ENCODE measurements around the gene PIP5K1C. TPM values are rescaled to one million over a fixed set of nuclear protein-coding genes. Genes with fewer than 3 reads are reported as not detected.

The PIP5K1C gene
- total RNA-seq, 3 donors from 2014 or later (not counting 1 experiment from before 2014, with no cell fraction given): 35.0 to 49.2 (median 36.8) TPM

DNA sequence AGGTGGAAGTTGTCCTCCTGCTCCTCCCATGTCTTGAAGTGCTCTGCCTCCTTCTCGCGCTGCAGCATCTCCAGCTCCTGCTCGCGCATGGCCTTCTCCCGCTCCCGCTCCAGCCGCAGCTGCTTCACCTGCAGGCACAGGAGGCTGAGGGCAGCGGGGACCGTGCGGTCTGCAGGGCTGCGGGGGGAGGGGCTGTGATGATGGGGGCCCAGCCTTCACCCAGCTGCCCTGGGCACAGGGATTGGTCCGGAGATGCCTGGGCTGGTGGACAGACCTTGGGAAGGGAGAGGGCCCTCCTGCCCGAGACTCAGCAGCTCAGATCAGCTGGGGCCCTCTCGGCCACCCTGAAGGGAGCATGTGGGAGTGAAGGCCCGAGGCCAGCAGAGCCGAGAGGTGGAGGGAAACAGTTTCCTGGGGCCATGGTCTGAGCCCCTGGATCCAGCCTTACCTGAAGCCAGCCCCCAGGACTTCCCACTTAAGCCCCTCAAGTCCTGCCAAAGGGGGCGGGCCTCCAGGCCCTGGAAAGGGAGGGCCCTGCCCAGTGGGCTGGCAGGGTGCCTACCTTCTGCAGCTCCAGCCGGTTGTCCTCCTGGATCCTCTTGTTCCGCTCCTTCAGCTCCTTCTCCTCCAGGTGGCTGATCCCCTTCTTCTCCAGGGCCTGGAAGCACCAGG is 80.0 kb downstream of the PIP5K1C start:
- intact Hi-C loops (cut with micrococcal nuclease): no loop called here
- Mint-ChIP-seq H3K4me1 (peaks cover 0 to 14% of the 10 kb centered on the region in 2 donors), H3K27me3 (ENCODE audit: low read depth in 2 of 2) (no peaks in the 10 kb centered on the region), H3K9me3 (no peaks in the 10 kb centered on the region), H3K36me3 (no peaks in the 10 kb centered on the region), H3K4me3 (no peak overlapping the region), H3K27ac (no peak overlapping the region)
- Histone ChIP-seq H3K36me3 (ENCODE audit: control insufficient read depth, insufficient read depth, low read length) (peaks cover 45% of the 10 kb centered on the region), H3K27me3 (ENCODE audit: control insufficient read depth, insufficient read depth, low read length) (no peaks in the 10 kb centered on the region), H3K9me3 (ENCODE audit: control insufficient read depth, insufficient read depth, low read length) (no peaks in the 10 kb centered on the region), H3K4me3 (ENCODE audit: low read length) (no peak overlapping the region), H3K27ac (ENCODE audit: low read length) (no peak overlapping the region), H3K4me1 (ENCODE audit: control insufficient read depth, insufficient read depth, low read length) (peaks cover 20% of the 10 kb centered on the region)
- WGBS (ENCODE audit: insufficient coverage): 95% methylated on average over 19 of the region's 19 CpGs
- TF ChIP-seq, protein P1, sequence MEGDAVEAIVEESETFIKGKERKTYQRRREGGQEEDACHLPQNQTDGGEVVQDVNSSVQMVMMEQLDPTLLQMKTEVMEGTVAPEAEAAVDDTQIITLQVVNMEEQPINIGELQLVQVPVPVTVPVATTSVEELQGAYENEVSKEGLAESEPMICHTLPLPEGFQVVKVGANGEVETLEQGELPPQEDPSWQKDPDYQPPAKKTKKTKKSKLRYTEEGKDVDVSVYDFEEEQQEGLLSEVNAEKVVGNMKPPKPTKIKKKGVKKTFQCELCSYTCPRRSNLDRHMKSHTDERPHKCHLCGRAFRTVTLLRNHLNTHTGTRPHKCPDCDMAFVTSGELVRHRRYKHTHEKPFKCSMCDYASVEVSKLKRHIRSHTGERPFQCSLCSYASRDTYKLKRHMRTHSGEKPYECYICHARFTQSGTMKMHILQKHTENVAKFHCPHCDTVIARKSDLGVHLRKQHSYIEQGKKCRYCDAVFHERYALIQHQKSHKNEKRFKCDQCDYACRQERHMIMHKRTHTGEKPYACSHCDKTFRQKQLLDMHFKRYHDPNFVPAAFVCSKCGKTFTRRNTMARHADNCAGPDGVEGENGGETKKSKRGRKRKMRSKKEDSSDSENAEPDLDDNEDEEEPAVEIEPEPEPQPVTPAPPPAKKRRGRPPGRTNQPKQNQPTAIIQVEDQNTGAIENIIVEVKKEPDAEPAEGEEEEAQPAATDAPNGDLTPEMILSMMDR (IDR thresholded peaks at IDR 0.05): no peak
- no peak for ATAC-seq
- no peak for DNase-seq

DNA sequence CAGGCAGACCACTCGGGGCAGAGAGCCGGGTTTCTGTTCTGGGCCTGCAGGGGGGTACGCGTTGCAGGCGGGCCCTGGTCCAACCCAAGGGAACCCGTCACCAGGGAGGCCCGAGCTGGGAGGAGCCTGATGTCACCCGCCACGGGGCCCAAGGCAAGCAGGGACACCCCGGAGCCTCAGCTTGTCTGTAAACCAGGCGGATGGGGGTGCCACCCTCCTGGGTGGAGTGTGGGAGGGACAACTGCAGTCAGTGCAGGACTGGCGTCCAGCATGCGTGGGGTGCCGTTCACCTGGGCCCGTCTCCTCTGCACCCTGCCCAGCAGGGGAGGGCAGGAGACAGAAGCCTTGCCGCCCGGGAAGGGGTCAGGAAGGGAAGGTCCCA is 80.6 kb downstream of the PIP5K1C start:
- TF ChIP-seq, protein P1 (IDR thresholded peaks at IDR 0.05): no peak
- WGBS (ENCODE audit: insufficient coverage): 89% methylated on average over 17 of the region's 17 CpGs
- Histone ChIP-seq H3K9me3 (ENCODE audit: control insufficient read depth, insufficient read depth, low read length) (no peaks in the 10 kb centered on the region), H3K27me3 (ENCODE audit: control insufficient read depth, insufficient read depth, low read length) (no peaks in the 10 kb centered on the region), H3K4me3 (ENCODE audit: low read length) (no peak overlapping the region), H3K36me3 (ENCODE audit: control insufficient read depth, insufficient read depth, low read length) (peaks cover 46% of the 10 kb centered on the region), H3K4me1 (ENCODE audit: control insufficient read depth, insufficient read depth, low read length) (peaks cover 15% of the 10 kb centered on the region), H3K27ac (ENCODE audit: low read length) (no peak overlapping the region)
- H3K4me3 Mint-ChIP-seq: no peak overlapping the region
- H3K9me3 Mint-ChIP-seq: no peaks in the 10 kb centered on the region
- intact Hi-C loops (cut with micrococcal nuclease): no loop called here
- no peak for ATAC-seq
- H3K27me3 Mint-ChIP-seq (ENCODE audit: low read depth in 2 of 2): no peaks in the 10 kb centered on the region
- no peaks in the 10 kb centered on the region for H3K36me3 Mint-ChIP-seq
- DNase-seq: no peak
- H3K27ac Mint-ChIP-seq: no peak overlapping the region
- H3K4me1 Mint-ChIP-seq: peaks cover 0 to 12% of the 10 kb centered on the region in 2 donors

GRCh38 chr19:3618811-3619630 is 81.2 kb downstream of the PIP5K1C start:
- Mint-ChIP-seq H3K9me3 (no peaks in the 10 kb centered on the region), H3K36me3 (no peaks in the 10 kb centered on the region), H3K27ac (no peak overlapping the region), H3K4me1 (peaks cover 0 to 6% of the 10 kb centered on the region in 2 donors), H3K27me3 (ENCODE audit: low read depth in 2 of 2) (no peaks in the 10 kb centered on the region), H3K4me3 (no peak overlapping the region)
- DNase-seq (no peak), ATAC-seq (no peak)
- peaks cover 11% of the 10 kb centered on the region for H3K4me1 ChIP-seq (ENCODE audit: control insufficient read depth, insufficient read depth, low read length)
- intact Hi-C loops (cut with micrococcal nuclease): loop anchor here (1.0 kb wide), 1 partner anchor 74 kb away; no protein-coding TSS in a partner anchor
- no peak overlapping the region for H3K27ac ChIP-seq (ENCODE audit: low read length)
- TF ChIP-seq, protein P1 (IDR thresholded peaks at IDR 0.05): no peak
- 94% methylated on average over 31 of the region's 31 CpGs for WGBS (ENCODE audit: insufficient coverage)
- no peak overlapping the region for H3K4me3 ChIP-seq (ENCODE audit: low read length)
- no peaks in the 10 kb centered on the region for H3K9me3 ChIP-seq (ENCODE audit: control insufficient read depth, insufficient read depth, low read length)
- H3K36me3 ChIP-seq (ENCODE audit: control insufficient read depth, insufficient read depth, low read length): peaks cover 46% of the 10 kb centered on the region
- H3K27me3 ChIP-seq (ENCODE audit: control insufficient read depth, insufficient read depth, low read length): no peaks in the 10 kb centered on the region
